Activated naive CD4-positive, alpha-beta T cell (primary cell): Measurements from ENCODE around the gene SLC6A2.
"Not testable (repeated sequence)": the region's sequence is repeated elsewhere in the genome, so short reads cannot be mapped to it uniquely, and the experiment has no call there.

Experiments used
- DNase-seq, 4 experiments: peaks; one replicate each; lab custom pipeline; 2025; lab: John Stamatoyannopoulos, UW

The SLC6A2 gene

DNA sequence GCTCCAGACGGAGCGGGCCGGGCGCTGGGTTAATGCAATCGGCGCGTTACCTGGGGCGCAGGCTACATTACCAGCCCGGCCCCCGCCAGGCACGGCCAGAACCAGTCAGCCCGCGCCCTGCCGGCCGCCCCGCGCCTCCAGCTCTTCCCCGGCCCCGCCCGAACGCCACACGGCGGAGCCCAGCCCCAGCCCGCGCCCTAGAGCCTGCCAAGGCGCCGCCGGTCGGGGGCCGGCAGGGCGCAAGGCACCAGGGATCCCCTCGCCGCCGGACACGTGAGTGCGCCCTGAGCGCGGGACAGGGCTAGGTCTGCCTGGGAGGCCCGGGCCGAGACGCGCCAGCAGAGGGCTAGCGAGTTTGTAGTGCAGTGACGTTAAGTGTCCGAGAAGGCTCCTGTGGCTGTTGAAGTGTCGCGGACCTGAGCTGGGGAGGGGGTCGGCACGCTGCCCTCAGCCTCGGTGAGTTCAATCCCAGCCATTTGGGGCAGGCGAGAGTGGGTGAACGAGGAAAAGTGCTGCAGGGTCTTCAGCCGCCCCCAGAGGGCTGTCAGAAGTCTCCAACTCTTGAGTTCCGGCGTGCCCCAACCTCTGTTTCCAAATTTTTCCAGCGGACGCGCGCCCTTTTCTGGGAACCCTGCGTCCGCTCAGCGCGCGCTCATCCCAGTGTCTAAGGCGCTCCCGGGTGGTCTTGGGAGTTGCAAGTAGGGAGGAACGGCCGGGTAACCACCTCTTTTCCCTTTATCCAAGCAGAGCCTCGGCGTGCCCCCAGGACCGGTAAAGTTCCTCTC, at the start of gene SLC6A2:
SLC6A2 (plus strand) TSS at position 92 of the 785 bp plus-strand sequence. CDS start 707 bp downstream, outside the sequence.
- no peak for DNase-seq

- no peak for DNase-seq
These were observed 42.0 kb upstream of the SLC6A2 start for GRCh38 chr16:55613613-55614335.

DNA sequence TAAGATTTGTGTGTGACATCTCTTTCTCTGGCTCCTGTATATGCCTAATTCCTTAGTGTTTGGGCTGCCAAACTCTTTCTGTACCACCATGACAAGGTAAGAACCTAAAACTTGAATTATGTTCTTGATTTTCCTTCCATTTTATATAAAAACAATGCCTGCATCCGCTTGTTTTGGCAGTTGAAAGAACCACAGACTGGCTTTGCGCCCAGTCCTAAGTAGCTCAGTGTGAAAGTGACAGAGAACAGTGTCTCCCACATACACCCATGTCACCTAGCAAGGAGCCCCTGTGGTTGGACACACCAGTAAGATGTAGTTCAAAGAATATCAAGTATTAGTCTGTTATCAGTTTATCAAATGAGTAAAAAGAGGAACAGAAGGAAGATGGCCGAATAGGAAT, 40.7 kb upstream of the SLC6A2 start:
- no peak for DNase-seq

DNA sequence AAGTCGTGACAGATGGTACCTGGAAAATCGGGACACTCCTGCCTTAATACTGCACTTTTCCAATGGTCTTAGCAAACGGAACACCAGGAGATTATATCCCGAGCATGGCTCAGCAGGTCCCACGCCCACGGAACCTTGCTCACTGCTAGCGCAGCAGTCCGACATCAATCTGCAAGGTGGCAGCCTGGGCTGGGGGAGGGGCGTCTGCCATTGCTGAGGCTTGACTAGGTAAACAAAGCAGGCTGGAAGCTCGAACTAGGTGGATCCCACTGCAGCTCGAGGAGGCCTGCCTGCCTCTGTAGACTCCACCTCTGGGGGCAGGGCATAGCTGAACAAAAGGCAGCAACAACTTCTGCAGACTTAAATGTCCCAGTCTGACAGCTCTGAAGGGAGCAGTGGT, 40.1 kb upstream of the SLC6A2 start:
- not testable (repeated sequence) for DNase-seq

DNA sequence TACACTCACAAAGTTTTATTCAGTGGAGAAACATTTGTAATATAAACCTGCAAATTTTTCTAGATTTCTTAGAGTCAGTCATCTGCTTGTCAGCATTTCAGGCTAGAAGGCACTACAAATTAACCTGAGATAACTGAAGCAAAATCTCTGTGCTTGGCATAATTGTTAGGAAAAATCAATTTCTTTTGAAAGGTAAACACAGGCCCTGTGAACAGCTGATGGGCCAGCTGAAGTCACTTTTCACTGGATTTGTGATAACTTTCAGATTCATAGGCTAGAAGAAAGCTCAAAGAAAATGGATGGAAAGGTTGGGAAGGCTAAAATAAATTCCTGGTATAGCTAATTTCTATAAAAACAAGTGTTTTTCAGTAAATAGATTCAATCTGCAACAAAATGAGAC, 34.0 kb upstream of the SLC6A2 start:
- DNase-seq = no peak

GRCh38 chr16:55622272-55622671, 33.5 kb upstream of the SLC6A2 start:
- no peak for DNase-seq

GRCh38 chr16:55622930-55623561, 32.7 kb upstream of the SLC6A2 start:
- no peak for DNase-seq

GRCh38 chr16:55623640-55624039, 32.1 kb upstream of the SLC6A2 start:
- DNase-seq = no peak

DNA sequence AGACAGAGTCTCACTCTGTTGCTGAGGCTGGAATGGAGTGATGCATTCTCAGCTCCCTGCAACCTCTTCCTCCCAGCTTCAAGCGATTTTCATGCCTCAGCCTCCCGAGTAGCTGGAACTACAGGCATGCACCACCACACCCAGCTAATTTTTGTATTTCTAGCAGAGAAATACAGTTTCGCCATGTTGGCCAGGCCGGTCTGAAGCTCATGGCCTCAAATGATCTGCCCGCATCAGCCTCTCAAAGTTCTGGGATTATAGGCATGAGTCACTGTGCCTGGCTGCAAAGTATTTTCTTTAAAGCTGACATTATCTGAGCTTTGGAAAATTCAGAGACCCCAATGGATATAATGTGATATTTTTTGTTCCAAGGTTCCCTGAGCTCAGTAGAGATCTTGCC, 31.1 kb upstream of the SLC6A2 start:
- no peak for DNase-seq

GRCh38 chr16:55625843-55626242, 29.9 kb upstream of the SLC6A2 start:
- DNase-seq = no peak

DNA sequence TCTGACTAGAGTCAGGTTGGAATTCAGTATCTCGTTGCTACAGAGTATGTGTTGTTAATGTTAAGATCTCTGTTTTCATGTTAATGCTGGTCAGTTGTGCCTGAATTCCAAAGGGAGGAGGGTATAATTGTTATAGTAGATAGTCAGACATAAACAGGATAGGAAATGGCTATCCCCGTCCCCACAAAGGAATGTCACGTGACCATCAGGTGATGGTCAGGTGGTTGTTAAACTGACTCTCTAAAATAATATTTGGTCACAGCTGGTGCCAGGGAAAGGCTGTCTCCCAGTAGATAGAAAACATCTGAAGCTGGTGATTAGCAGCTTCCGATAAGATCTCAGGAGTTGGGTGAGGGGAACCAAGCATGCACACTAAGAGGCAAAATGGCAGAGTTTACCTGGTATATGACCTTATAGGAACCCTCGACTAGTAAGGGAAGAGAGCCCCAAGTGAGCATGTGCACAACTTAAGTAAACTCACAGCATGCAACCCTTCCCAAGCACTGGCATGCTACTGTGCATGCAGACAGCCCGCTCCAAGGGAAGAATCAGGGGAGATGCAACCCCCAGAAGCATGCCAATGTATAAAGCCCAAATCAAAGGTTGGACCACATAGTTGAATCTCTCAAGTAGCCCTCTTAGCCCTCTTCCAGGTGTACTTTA, 27.4 kb upstream of the SLC6A2 start:
- DNase-seq = no peak

DNA sequence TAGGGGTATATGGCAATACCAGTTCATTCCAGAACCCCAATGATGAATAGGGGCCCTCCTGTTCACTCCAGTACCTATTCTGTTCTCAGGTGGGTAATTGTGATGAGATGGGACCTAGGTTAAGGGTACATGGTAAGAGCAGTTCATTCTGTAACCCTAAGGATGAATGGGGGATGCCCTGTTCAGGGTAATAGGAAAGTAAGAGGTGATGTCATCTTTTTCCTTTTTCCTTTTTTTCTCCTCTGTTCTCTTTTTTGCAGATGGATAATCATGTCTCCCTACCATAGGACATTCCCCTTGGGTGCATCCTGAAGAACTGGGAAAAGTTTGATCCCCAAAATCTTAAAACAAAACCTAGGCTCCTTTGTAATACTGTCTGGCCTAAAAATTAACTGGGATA, 25.0 kb upstream of the SLC6A2 start:
- DNase-seq = no peak

GRCh38 chr16:55632259-55632658, 23.5 kb upstream of the SLC6A2 start:
- no peak for DNase-seq

DNA sequence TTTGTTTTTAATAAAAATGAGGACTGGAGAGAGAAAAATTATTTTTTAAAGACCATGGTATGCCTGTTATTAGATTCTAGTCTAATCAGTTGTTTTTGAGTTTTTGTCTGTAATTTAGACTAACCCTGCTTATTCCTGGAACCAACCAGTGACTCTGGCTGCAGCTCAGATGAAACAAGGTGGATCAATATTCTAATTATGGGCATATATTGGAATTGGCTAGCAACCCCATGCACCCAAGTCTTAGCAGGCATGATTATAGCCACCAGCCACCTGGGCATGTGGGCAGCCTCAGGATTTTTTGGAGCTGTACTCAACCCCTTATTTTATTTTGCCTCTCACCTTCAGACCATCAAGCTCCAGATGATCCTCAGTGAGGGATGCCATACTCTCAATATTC, 21.6 kb upstream of the SLC6A2 start:
- DNase-seq = no peak

GRCh38 chr16:55638256-55638655, 17.5 kb upstream of the SLC6A2 start:
- DNase-seq = no peak

GRCh38 chr16:55640701-55641327, 15.0 kb upstream of the SLC6A2 start:
- DNase-seq = no peak

- DNase-seq = no peak
These were observed 14.2 kb upstream of the SLC6A2 start for GRCh38 chr16:55641430-55642056.

DNA sequence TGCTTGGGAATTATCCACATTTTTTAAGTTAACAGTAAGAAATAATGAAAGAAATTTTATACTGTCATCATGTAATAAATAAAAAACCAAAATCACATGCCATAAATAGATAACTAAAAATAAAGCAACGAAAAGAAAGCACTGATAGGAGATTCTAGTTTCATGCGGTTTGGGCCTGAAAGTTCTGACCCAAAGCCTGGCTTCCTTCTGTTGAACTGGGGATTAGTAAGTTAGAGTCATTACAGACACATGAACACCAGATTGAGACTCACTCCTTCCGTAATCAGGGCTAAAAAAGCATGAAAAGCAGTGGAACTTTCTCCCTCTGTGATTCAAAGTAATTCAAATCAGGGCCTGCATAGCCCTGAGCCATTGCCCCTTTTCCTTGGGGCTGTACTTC, 13.2 kb upstream of the SLC6A2 start:
- no peak for DNase-seq

DNA sequence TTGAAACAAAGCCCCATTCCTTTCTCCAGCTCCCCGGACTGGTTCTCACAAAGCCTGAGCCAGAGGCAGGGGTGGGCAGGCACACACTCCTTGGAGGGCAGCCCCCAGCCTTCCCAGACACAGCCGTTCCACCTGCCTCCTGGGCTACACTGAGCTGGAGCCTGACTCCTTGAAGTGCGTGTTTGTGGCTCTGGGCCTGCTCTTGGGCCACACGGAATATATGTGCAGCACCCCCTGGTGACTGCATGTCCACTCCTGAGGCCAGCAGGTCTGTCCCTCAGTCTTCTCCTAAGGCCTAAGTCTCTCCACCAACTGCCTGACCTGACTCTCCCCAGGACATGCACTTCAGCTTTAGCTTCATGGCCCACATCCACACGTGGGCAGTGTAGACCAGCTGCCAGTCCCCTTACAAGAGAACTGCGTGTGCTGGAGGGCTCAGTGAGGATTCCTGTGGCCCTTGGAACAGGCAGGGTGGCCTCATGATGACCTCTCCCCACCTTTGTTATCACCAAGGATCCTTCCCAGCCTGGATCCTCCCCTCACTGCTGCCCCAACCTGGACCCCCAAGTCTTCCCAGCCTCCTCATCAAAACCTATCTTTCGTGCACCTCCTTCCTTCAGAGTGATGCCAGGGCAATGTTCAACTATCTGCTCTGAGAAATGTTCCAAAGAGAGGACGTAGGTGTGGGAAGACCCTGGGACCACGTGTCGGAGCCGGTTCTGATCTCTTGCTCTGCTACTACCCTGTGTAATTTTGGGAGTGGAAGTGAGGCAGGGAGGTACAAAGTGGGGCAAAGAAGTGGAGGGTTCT, 12.4 kb upstream of the SLC6A2 start:
- DNase-seq = no peak

GRCh38 chr16:55645986-55646385, 9.8 kb upstream of the SLC6A2 start:
- no peak for DNase-seq

GRCh38 chr16:55647343-55647742, 8.4 kb upstream of the SLC6A2 start:
- DNase-seq = no peak
